H7 (cell line): Measurements from ENCODE around the gene TMPRSS11B. TPM values are rescaled to one million over a fixed set of nuclear protein-coding genes. Genes with fewer than 3 reads are reported as not detected.
A peak's percentile ranks its signal among the peaks of the same experiment; 100 is the strongest.
"Not testable (repeated sequence)": the region's sequence is repeated elsewhere in the genome, so short reads cannot be mapped to it uniquely, and the experiment has no call there.

Source experiments
- DNase-seq: peaks from one replicate; pipeline ENCODE4 v3.0.0; 2012
- H3K27me3 ChIP-seq: 2 replicates; pipeline ENCODE4 v1.6.0; 2011; ENCODE audit warnings: mild to moderate bottlenecking, low read length; ENCODE audit not compliant: control insufficient read depth, insufficient read depth
- H3K36me3 ChIP-seq: replicated peaks from 2 replicates; pipeline ENCODE4 v1.5.1; 2011; ENCODE audit warnings: low read length; ENCODE audit not compliant: control insufficient read depth, insufficient read depth
- H3K4me3 ChIP-seq: 2 replicates; pipeline ENCODE4 v1.5.1; 2011; ENCODE audit warnings: low read depth, mild to moderate bottlenecking, control low read depth, low read length, moderate library complexity; ENCODE audit not compliant: insufficient read depth
- total RNA-seq: library from RNA; depleted of rRNA; stranded (reverse); fragments of >200 nt; shearing (Covaris generic); gene quantifications from 2 replicates; pipeline ENCODE4 v1.2.3, GENCODE V29; 2014; rRNA removed

Gene TMPRSS11B, protein sequence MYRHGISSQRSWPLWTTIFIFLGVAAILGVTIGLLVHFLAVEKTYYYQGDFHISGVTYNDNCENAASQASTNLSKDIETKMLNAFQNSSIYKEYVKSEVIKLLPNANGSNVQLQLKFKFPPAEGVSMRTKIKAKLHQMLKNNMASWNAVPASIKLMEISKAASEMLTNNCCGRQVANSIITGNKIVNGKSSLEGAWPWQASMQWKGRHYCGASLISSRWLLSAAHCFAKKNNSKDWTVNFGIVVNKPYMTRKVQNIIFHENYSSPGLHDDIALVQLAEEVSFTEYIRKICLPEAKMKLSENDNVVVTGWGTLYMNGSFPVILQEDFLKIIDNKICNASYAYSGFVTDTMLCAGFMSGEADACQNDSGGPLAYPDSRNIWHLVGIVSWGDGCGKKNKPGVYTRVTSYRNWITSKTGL
- total RNA-seq, result not detected in 2 replicates

DNA sequence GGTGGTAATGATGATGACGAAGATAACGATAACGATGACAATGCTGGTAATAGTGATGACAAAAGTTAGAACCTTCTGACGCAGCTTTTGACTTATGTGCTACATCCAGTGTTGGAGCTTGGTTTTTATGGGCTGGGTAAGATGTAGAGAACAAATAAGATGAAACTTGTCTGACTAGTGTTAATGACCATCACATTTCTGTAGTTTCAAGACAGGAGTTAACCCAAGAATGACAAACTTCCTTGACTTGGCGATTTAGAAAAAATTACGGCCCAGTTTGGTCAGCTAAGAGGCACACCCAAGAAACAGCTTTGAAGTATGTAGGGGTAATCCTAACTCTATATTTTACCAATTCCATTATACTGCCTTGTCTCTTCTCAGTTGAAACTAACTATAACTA lies at the start of gene TMPRSS11B:
Gene TMPRSS11B, minus strand, starts transcription at position 101 of the 400 bp plus-strand sequence. CDS start 136 bp downstream, outside the sequence.
- Histone ChIP-seq H3K4me3 (no peak within 1 kb of the TSS), H3K27me3 (no peaks in the 10 kb centered on the region), H3K36me3 (no peaks in the 10 kb centered on the region)
- no peak for DNase-seq

DNA sequence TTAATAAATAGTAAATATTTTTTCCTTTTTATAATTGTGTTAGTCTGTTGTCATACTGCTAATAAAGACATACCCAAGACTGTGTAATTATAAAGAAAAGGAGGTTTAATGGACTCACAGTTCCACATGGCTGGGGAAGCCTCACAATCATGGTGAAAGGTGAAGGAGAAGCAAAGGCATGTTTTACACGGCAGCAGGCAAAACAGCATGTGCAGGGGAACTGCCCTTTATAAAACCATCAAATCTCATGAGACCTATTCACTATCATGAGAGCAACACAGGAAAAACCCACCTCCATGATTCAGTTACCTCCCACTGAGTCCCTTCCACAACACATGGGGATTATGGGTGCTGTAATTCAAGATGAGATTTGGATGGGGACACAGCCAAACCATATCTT lies 45.8 kb upstream of the TMPRSS11B start:
- DNase-seq, result no peak
- H3K4me3 ChIP-seq, result no peak overlapping the region
- H3K36me3 ChIP-seq, result no peaks in the 10 kb centered on the region
- H3K27me3 ChIP-seq, result no peaks in the 10 kb centered on the region

DNA sequence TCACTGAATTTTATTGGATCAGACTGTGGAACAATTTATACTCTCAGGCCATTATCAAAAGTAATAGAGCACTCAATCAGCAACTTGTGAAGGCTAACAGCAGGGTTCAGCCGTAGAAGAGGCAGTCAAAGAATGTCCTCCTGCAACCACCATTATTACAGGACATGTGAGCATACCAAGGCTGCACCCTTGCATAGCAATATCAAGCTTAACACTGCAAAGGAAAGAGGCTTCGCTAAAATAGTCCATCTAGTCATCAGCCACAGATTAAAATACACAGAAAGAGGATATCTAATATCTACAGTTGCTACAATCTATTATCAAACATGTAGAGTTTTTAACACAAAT lies 42.9 kb upstream of the TMPRSS11B start:
- no peak for DNase-seq
- H3K4me3 ChIP-seq, result no peak overlapping the region
- H3K27me3 ChIP-seq, result no peaks in the 10 kb centered on the region
- H3K36me3 ChIP-seq, result no peaks in the 10 kb centered on the region

DNA sequence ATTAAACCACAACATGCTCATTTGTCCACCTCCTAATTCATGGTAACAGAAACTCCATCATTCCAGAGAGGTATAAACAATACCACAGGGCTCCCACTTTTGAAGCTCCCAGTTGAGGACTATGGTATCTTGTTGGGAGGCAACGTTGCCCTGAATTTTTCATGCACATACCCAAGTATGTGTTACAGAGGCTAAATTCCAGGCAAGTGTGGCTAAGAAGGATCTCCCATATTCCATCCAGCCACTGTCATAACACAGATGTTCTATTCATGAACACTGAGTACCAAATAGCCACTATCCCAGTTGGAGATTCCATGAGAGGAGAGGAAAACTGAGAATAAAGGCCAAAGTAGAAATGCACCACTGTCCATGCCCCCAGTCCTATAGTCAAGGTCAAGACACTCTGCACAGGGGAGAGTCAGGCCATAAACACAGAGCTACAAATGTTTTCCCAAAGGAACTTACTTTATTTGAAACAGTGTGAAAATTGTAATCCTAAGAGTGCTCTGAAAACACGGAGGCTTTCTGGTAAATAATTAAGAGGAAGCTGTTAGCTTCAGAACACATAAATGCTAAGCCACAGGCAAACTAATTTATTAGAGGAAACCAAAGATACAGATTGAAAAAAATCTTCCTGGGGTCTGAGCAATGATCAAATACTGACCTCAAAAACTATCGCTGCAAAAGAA lies 42.4 kb upstream of the TMPRSS11B start:
- H3K4me3 ChIP-seq, result no peak overlapping the region
- DNase-seq, result no peak

DNA sequence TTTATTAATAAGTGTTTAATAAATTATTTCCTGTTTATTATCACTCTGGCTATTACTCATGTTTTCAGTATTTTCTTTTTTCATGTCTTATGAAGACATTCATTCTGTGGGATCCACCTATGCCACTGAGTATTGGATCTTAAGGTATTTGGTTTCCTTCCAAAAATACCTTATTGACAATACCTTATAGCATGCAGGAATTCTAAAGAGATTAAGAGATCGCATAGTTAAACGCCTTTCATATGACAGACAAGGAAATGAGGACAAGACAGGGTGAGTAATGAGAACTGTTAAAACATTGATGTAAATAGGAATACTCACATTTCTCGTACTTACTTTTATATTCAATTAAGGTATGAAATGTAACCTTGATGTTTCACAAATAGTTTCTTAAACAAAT lies 38.2 kb upstream of the TMPRSS11B start:
- no peak for DNase-seq
- Histone ChIP-seq H3K36me3 (no peaks in the 10 kb centered on the region), H3K27me3 (no peaks in the 10 kb centered on the region), H3K4me3 (no peak overlapping the region)

More for the DNA sequence above, 42.4 kb upstream of the TMPRSS11B start:
- Histone ChIP-seq H3K27me3 (no peaks in the 10 kb centered on the region), H3K36me3 (no peaks in the 10 kb centered on the region)

DNA sequence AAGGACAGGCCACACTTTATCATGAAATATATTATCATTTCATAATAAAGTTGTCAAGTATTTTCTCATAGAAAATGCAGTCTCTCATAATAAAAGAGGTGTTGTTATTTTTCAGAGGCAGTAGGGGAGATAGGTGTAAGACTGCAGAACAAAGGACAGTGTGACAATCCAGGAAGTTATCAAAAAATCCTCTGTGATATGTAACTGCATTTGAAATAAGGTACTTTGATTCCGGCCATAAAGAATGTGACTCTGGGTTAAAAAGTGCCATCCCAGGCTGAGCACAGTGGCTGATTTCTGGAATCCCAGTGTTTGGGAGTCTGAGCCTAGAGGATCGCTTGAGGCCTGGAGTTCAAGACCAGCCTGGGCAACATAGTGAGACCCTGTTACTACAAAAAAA lies 37.6 kb upstream of the TMPRSS11B start:
- Histone ChIP-seq H3K4me3 (no peak overlapping the region), H3K36me3 (no peaks in the 10 kb centered on the region), H3K27me3 (no peaks in the 10 kb centered on the region)
- no peak for DNase-seq

DNA sequence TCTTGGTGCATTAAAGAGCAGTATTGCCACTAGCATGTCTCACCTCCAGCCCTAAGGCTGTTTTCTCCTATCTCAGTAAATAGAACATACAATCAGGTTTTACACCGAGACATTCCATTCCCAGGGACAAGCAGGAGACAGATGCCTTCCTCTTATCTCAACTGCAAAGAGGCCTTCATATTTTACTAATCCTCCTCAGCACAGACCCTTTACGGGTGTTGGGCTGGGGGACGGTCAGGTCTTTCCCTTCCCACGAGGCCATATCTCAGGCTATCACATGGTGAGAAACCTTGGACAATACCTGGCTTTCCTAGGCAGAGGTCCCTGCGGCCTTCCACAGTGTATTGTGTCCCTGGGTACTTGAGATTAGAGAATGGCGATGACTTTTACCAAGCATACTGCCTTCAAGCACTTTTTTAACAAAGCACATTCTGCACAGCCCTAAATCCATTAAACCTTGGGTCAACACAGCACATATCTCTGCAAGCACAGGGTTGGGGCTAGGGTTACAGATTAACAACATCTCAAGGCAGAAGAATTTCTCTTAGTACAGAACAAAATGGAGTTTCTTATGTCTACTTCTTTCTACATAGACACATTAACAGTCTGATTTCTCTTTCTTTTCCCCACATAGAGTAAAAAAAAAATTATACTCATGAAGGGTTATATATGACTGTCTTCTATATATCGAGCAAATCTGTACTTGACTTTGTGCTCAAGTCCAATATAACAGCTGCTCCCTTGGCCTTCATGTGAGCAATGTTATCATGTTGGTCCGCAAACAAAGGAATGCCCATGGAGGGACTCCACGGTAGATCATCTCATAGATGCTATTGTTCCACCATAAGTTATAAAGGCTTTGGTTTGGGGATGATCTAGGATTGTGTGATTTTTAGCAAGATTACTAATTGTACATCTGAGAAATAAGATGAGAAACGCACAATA lies 36.6 kb upstream of the TMPRSS11B start:
- H3K36me3 ChIP-seq, H3K27me3 ChIP-seq, DNase-seq, H3K4me3 ChIP-seq: not testable (repeated sequence)

DNA sequence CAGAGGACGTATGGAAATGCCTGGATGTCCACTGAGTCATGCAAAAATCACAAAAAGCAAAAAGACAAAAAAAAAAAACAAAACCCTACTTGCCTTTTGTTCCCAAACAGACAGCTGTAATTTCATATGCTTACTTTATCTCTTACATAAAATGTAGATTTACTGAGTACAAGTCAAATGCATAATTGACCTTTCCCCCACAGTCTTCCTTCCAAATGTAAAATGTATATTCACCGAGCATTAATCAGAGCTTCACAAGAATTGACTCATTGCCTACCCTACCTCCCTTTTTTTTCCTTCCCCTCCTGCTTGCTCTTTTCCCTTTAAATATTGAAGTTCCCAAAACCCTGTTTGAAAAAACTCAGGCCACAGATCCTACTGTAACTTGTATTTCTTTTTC lies 32.5 kb upstream of the TMPRSS11B start:
- no peaks in the 10 kb centered on the region for H3K27me3 ChIP-seq
- no peak overlapping the region for H3K4me3 ChIP-seq
- no peaks in the 10 kb centered on the region for H3K36me3 ChIP-seq
- no peak for DNase-seq

DNA sequence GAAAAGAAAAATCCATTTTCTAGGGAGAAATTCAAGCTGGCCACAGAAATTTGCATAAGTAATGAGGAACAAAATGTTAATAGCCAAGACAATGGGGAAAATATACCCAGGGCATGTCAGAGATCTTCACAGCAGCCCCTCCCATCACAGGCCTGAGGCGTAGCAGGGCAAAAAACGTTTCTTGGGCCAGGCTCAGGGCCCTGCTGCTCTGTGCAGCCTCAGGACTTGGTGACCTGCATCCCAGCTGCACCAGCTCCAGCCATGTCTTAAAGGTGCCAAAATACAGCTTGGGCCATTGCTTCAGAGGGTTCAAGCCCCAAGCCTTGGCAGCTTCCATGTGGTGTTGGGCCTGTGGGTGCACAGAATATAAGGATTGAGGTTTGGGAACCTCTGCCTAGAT lies 32.1 kb upstream of the TMPRSS11B start:
- no peaks in the 10 kb centered on the region for H3K36me3 ChIP-seq
- no peaks in the 10 kb centered on the region for H3K27me3 ChIP-seq
- DNase-seq, result no peak
- H3K4me3 ChIP-seq, result no peak overlapping the region

DNA sequence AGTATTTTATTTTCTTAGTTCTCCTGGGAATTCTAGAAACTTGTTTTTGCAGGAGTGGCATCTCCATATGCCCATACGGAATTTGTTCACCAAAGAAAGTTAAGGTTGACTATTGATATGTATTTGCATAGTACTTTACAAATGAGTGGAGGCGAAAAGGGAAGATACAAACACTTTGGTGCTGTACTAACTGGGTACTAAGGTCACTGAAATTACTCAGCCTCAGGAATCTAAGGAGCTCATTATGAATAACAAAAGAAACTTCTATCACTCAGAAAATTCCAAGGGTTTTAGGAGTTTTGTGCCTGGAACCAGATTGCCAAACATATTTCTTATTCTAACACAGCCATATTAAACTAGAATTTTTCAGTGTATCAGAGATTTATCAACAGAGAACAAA lies 27.4 kb upstream of the TMPRSS11B start:
- no peak overlapping the region for H3K4me3 ChIP-seq
- DNase-seq, result peak; percentile 34

DNA sequence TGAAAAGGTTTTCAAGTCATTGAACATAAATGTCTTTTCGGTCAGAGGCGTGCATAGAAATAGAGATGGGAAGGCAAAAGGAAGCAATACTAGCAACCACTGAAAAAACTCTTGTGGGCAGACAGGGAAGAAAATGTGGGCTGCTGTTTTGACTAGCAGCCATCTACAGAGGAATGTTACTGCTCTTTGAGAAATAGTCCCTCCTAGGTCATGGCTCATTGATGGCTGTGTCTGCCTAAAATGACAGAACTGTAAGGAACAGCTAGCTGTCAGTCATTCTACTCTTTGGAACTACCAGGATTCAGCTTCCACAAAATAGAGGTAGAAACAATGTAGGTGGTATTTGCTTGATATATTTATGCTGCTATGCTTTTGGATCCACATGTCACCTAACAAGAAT lies 26.9 kb upstream of the TMPRSS11B start:
- H3K36me3 ChIP-seq, result no peaks in the 10 kb centered on the region
- peak; percentile 25 for DNase-seq
- no peaks in the 10 kb centered on the region for H3K27me3 ChIP-seq
- H3K4me3 ChIP-seq, result peak overlapping the region; percentile 9; the same call in 1 of the 2 replicates

More for the DNA sequence above, 27.4 kb upstream of the TMPRSS11B start:
- H3K36me3 ChIP-seq, result no peaks in the 10 kb centered on the region
- H3K27me3 ChIP-seq, result no peaks in the 10 kb centered on the region

DNA sequence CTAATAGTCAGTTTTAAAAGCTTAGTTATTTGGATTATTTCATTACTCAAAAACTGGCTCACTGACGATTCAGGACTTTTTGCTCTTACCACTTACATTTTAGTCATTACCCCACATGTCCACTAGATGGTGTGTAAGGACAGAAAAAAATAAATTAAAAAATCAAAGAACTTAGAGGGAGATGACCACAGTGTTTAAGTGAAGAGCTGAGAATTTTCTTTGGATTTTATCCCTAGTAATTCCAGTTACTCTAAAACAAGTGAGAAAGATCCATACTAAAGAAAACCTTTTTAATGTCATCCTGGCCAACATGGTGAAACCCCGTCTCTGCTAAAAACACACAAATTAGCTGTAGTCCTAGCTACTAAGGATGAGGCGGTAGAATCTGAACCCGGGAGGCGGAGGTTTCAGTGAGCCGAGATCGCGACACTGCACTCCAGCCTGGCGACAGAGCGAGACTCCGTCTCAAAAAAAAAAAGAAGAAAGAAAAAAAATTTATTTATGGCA lies 26.4 kb upstream of the TMPRSS11B start:
- no peaks in the 10 kb centered on the region for H3K36me3 ChIP-seq
- DNase-seq, result peak; percentile 32
- H3K27me3 ChIP-seq, result no peaks in the 10 kb centered on the region
- peak overlapping the region; percentile 9 for H3K4me3 ChIP-seq

DNA sequence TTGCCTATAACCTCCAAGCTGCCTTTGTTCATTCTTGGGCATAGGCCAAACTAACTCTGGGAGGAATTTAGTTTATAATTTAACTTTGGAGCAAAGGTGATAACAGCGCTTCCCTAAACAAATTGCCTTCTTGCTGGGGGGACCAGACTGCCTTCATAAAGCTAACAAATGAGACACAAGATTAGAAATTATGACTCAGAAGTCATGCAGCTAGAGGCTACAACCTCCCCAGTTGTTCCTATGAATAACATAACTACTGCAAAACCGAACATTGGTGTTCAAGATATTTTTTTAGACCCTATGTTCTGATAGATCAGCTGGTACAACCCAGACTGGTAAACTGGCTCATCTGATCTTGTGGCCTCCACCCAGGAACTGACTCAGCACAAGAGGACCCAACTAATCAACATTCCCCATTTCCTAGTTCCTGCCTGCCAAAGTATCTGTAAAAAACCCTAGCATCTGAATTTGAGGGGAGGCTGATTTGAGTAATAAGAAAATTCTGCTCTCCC lies 22.0 kb upstream of the TMPRSS11B start:
- no peak overlapping the region for H3K4me3 ChIP-seq
- H3K36me3 ChIP-seq, result no peaks in the 10 kb centered on the region
- no peak for DNase-seq
- no peaks in the 10 kb centered on the region for H3K27me3 ChIP-seq
